Hepatocyte (in vitro differentiated cells): Measurements from ENCODE around the gene ZDHHC14.

Source experiments
- CTCF ChIP-seq: fragments of 200-600 bp; sonication (generic); IDR thresholded peaks from 2 replicates; pipeline ENCODE4 v1.5.1; 2016; ENCODE audit warnings: antibody characterized with exemption, mild to moderate bottlenecking; ENCODE audit not compliant: poor library complexity
- EZH2phosphoT487 ChIP-seq: fragments of 200-600 bp; sonication (generic); IDR thresholded peaks from one replicate; pipeline ENCODE4 v1.6.1; 2018; ENCODE audit warnings: antibody characterized with exemption, mild to moderate bottlenecking, low read depth, moderate library complexity; ENCODE audit not compliant: unreplicated experiment, severe bottlenecking

GRCh38 chr6:157724138-157724820 lies 343.3 kb downstream of the ZDHHC14 start:
- TF ChIP-seq CTCF (no peak), EZH2phosphoT487 (no peak)
